Activated CD8-positive, alpha-beta memory T cell treated with anti-CD3 and anti-CD28 coated beads for 48 hours (primary cell): ENCODE data around the gene C5AR2.
A peak's percentile ranks its signal among the peaks of the same experiment; 100 is the strongest.
"Not testable (repeated sequence)": the region's sequence is repeated elsewhere in the genome, so short reads cannot be mapped to it uniquely, and the experiment has no call there.

ENCODE experiments used
- DNase-seq, 3 experiments: peaks; one replicate each; pipeline ENCODE4 v3.0.0-alpha.2; 2020; ENCODE audit warnings: low read depth in 2 of 3, low spot score in 2 of 3

The C5AR2 gene

DNA sequence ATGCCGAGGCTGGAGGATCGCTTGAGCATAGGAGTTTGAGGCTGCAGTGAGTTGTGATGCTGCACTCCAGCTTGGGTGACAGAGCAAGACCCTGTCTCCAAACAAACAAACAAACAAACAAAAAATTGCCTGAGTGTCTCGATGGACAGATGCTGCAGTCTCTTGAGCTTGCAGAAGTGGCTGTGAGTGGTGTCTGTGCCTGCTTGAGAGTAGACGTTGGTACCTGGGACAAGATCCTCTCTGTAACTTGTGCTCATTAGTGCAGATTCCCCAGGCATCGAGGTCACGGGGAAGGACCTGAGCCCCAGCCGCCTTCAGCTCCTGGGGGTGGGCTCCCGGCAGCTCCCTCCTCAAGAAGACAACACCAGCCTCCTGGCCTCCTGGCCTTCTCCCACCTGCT lies 8.6 kb upstream of the C5AR2 start:
- no peak for DNase-seq

DNA sequence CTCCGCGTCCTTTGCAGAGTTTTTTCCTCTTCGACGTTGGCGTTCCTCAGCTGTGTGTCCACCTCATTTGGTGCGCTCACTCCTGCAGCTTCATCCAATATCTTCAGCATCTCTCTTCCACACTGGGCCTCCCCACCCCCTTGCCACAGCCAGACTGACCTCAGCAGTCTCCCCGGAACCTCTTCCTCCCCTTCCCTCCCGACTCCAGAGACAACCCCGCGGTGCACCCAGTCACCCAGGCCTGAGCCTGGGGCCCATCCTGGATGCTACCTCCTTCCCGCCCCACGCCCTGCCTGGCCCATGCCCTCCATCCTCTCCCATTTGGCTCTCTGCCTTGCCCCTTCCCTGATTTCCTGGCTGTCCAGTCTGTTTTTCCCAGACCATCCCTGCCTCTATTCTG lies 8.1 kb upstream of the C5AR2 start:
- DNase-seq = no peak

DNA sequence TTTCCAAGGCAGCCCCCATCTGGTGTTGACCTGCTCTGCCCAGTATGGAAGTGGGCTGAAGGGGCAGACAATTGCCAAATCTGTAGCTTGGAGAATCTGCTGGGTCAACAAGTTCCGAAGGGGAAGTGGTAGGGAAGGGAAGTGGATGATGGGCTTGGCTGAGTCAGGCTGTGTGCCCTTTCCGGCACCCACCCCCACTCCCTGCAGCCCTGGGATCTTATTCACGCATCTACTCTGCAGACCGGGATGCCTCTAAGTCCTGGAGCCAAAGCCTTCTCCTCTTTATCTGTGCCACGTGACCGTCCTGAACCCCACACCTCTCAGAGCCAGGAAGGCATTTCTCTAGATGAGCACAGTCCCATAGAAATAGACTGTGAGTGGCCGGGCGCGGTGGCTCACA lies 7.5 kb upstream of the C5AR2 start:
- DNase-seq = no peak

DNA sequence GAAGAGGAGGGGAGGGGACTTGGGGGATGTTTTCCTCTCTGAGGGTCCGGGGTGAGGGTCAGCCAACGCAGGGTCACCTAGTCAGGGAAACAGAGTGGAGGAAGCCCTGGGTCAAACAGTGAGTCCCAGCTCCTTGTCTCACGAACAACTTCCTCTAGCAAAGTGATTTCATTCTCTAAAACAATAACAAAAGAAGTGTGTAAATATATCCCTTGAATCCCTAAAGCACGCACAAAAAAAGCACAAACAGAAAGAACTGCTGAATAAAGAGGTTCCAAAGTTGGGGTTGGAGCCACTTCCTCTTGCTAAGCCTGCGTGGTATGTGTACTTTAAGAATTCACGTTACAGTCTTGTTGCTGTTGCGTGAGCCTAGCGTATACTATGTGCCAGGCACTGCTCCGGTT lies 1.5 kb upstream of the C5AR2 start:
- DNase-seq = no peak

DNA sequence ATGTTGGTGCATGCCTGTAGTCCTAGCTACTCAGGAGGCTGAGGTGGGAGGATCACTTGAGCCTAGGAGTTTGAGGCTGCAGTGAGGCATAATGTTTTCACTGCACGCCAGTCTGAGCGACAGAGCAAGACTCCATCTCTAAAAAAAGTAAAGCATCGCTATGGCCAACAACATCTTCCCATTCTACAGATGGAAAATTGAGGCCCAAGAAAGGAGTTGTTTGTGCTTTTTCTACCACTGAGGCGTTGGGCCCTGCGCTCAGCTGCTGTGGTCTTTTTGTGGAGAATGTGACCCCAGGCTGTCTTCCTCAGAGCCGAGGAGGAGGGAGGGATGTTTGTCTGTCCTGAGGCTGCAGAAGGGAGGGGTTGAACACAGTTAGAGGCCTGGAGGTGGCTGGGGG lies 485 bp upstream of the C5AR2 start:
- no peak for DNase-seq

DNA sequence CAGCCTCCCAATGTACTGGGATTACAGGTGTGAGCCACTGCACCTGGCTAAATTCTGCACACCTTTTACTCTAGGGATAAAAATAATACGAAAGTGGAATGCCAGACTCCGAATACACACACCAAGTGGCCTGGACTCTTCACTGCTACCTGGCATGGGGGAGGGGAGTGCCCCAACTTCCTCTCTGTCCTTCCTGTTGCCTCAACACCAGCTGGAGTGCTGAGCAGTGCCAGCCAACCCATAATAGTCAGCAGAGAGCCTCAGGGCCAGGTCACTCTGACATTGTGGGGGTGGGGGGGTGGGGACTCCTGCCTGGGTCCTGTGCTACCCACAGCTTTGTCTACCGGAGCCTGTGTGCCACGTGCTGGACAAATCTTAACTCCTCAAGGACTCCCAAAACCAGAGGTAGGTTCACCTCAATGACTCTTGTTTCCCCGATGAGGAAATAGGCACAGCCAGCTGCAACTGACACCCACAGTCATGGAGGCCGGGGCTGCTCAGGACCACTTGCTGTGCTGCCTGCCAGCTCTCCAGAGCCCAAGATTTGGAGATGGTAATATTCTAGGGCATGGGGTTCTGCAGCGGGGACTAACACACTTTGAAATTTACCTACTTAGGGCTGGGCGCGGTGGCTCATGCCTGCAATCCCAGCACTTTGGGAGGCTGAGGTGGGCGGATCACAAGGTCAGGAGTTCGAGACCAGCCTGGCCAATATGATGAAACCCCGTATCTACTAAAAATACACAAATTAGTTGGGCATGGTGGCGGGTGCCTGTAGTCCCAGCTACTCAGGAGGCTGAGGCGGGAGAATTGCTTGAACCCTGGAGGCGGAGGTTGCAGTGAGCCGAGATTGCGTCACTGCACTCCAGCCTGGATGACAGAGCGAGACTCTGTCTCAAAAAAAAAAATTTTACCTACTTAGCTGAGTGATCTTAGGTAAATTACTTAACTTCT lies 5.1 kb downstream of the C5AR2 start:
- not testable (repeated sequence) for DNase-seq

DNA sequence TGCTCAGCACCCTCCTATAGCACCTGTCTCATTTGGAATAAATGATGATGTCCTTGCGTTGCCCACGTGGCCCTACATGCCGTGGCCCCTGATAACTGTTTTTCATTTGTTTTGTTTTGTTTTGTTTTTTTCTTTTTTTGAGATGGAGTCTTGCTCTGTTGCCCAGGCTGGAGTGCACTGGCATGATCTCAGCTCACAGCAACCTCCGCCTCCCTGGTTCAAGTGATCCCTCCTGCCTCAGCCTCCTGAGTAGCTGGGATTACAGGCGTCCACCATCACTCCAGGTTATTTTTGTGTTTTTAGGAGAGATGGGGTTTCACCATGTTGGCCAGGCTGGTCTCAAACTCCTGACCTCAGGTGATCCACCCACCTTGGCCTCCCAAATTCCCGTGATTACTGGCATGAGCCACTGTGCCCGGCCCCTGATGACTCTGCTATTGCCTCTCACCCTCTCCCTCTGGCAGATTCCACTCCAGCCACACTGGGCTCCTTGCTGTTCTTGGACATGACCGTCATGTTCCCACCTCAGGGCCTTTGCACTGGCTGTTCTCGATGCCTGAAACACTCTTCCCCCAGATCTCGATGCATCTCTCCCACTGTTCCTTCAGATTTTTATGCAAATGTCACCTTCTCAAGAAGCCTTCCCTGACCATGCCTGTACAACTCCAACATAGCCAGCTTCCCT lies 7.4 kb downstream of the C5AR2 start:
- no peak for DNase-seq

DNA sequence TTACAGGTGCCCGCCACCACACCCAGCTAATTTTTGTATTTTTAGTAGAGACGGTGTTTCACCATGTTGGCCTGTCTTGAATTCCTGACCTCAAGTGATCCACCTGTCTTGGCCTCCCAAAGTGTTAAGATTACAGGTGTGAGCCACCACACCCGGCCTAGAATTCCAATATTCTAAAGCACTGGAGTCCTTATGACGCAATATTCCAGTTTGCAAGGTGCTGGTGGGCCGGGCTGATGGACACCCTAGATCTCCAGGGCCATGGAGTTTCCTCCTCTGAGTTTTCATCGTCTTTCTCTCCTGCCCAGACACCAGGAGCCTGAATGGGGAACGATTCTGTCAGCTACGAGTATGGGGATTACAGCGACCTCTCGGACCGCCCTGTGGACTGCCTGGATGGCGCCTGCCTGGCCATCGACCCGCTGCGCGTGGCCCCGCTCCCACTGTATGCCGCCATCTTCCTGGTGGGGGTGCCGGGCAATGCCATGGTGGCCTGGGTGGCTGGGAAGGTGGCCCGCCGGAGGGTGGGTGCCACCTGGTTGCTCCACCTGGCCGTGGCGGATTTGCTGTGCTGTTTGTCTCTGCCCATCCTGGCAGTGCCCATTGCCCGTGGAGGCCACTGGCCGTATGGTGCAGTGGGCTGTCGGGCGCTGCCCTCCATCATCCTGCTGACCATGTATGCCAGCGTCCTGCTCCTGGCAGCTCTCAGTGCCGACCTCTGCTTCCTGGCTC lies 8.7 kb downstream of the C5AR2 start:
- no peak for DNase-seq

DNA sequence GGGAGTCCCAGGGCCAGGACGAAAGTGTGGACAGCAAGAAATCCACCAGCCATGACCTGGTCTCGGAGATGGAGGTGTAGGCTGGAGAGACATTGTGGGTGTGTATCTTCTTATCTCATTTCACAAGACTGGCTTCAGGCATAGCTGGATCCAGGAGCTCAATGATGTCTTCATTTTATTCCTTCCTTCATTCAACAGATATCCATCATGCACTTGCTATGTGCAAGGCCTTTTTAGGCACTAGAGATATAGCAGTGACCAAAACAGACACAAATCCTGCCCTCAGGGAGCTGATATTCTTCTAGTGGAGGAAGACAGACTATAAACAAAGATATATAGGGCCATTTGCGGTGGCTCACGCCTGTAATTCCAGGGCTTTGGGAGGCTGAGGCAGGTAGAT lies 9.8 kb downstream of the C5AR2 start:
- no peak for DNase-seq

DNA sequence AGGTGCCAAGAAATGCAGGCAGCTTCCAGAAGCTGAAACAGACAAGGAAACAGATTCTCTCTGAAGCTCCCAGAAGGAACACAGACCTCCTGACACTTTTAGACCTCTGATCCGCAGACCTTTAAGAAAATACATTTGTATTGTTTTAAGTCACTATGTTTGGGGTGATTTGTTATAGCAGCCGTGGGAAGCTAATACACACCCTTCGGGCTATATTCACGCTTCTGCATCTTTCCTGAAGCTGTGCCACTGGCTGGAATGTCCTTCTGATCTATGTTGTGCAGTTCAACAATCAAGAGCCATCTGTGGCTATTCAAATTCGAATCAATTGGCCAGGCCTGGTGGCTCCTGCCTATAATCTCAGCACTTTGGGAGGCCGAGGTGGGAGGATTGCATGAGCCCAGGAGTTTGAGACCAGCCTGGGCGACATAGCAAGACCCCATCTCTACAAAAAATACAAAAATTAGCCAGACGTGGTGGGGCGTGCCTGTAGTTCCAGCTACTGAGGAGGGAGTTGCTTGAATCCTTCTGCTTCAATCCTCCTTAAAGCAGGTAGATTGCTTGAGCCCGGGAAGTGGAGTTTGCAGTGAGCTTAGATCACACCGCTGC lies 11.3 kb downstream of the C5AR2 start:
- DNase-seq = no peak

DNA sequence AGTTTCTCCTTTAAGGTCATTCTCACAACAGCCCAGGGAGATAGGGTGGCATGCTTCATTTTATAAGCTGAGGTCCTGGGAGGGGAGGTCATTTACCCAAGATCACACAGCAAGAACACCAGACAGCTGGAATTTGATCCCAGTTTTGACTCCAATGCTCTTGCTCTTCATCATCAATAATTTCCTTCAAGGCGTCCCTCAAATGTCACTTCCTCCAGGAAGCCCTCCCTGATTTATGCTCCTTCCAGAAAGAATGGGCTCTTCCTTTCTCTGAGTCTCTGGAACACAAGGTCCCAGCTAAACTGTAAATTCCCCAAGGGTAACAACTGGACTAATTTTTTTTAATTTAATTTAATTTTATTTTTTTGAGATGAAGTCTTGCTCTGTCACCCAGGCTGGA lies 12.4 kb downstream of the C5AR2 start:
- DNase-seq = no peak

DNA sequence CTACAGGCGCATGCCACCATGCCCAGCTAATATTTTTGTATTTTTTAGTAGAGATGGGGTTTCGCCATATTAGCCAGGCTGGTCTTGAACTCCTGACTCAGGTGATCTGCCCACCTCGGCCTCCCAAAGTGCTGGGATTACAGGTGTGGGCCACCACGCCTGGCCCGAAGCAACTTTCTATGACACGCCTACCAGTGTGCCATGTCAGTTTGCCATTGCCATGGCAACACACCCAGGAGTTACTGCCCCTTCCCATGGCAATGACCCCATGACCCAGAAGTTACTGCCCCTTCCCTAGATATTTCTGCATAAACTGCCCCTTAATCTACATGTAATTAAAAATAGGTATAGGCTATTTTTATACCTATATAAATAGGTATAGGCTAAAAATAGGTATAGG lies 14.0 kb downstream of the C5AR2 start:
- not testable (repeated sequence) for DNase-seq

DNA sequence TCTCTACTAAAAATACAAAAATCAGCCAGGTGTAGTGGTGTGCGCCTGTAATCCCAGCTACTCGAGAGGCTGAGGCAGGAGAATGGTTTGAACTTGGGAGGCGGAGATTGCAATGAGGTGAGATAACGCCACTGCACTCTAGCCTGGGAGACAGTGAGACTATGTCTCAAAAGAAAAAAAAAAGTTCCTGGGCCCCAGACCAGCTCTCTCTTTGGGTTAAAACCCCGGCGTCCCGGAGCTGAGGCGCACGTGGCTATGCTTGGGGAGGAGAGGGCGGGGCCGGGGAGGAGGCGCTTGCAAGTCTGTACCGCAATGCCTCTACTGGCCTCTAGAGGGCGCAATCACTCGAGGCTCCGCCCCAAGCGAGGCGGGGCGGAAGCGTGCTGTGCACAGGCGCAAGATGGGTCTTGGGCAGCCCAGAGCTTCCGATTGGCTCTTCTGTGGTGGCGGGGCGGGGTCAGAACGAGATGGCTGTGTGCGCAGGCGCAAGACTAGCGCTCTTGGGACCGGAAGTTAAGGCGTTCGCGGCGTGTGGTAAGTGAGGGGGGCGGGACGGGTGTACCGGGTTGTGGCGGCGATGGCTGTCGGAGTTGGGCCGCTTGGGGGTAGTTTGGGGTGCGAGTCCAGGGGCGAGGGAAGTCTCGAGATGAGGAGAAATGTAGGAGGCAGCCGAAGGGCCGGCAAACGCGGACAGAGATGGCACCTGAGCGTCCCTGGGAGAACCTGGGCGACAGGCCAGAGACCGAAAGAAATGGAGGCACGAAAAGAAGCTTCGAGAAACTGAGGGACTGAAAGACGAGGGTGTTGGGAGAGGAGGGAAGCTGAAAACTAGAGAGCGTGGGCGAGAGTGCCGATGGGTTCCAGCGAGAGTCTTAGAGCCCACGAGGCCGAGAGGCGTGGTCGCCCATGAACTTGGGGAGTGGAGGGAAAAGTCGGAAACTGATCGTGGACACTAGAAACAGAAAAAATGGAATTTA lies 17.1 kb downstream of the C5AR2 start, which contains the start of gene DHX34:
DHX34 (plus strand) TSS at position 497 of the 977 bp plus-strand sequence. CDS start 3,716 bp downstream, outside the sequence.
- peak; percentile 95 to 98 (median 98) for DNase-seq

DNA sequence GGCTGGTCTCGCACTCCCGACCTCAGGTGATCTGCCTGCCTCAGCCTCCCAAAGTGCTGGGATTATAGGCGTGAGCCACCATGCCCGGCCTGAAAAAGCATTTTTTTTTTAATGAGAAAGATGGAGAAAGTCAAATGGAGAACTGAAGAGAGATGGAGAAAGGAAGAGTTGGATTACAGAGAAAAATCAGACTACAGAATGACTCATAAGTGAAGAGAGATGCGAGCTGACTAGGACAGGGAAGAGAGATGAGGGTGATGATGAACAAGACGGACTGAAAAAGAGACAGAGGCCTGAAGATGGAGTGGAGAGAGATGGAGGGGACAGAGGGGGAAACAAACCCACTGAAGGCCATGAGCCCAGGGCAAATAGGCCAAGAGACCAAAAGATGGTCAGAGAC lies 18.7 kb downstream of the C5AR2 start:
- no peak for DNase-seq

DNA sequence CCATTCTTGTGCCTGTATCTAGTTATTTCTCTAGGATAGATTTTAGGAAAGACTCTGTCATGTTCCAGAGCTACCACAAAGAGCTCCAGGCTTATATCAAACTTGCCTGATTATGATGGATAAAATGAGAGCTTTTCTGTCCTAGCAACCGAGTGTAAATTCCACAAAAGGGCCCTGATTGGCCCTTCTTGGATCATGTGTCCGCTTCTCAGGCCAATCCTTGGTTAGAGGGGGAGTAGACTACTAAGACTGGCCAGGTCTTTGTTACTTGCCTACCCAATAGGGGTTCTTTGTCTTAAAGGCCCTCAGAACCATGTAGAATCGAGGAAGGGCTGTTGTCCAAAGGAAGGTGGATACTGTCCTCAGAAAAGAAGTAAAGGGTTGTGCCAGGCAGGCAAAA lies 19.6 kb downstream of the C5AR2 start:
- no peak for DNase-seq

DNA sequence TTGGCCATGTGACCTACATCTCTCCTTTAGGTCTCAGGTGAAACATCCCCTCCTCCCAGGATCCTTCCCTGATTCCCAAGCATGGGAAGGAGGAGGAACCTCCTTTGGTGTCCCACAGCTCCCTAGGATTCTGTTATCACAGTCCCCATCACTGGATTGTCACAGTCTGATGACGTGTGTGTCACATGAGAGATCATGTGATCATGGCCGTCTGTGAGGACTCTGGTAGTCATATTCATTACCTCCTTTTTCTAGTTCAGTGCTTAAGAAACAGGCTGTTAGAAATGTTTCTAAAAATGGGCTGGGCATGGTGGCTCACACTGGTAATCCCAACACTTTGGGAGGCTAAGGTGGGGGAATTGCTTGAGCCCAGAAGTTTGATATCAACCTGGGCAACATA lies 20.1 kb downstream of the C5AR2 start:
- no peak for DNase-seq

DNA sequence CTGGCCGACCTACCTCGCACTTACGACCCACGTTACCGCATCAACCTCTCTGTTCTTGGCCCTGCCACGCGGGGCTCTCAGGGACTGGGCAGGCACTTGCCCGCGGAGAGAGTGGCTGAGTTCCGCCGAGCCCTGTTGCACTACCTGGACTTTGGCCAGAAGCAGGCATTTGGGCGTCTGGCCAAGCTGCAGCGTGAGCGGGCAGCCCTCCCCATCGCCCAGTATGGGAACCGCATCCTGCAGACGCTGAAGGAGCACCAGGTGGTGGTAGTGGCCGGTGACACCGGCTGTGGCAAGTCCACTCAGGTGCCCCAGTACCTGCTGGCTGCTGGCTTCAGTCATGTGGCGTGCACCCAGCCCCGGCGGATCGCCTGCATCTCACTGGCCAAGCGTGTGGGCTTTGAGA lies 21.3 kb downstream of the C5AR2 start:
- DNase-seq = no peak

DNA sequence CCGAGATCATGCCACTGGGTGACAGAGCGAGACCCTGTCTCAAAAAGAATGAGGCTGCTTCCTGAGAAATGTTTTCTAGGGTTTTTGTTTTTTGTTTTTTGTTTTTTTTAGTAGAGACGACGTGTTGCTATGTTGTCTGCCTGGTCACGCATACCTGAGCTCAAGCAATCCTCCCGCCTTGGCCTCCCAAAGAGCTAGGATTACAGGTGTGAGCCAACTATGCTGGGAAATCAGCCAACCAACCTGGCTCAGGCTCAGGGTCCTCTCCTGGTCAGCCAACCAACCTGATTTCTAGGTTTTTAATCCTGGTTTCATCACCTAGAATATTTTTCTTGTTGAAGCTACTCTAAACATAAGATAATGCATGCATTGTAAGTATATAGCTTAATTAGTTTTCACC lies 24.9 kb downstream of the C5AR2 start:
- DNase-seq = no peak

DNA sequence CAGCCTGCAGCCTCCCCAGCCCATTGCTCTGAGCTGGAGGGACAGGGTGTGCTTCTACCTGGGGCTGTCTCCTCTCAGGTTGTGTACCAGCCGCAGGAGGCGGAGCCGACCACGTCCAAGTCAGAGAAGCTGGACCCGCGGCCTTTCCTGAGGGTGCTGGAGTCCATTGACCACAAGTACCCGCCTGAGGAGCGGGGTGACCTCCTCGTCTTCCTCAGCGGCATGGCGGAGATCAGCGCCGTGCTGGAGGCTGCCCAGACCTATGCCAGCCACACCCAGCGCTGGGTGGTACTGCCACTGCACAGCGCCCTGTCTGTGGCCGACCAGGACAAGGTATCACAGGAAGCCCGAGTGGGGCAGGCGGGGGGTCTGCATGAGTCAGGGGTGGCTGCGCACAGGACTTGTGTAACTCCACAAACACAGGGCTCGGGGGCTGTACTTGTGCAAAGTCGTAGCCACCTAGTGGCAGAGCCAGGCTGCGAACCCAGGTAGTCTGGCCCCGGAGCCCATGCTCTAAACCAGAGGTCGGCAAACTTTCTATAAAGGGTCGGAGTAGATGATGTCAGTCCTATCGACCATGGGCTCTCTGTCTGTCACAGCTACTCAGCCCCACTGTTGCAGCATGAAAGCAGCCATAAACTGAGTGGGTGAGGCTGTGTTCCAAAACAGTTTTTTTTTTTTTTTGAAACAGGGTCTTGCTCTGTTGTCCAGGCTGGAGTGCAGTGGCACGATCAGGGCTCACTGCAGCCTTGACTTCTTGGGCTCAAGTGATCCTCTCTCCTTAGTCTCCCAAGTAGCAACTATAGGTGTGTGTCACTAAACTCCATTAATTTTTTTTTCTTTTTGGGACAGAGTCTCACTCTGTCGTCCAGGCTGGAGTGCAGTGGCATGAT lies 26.1 kb downstream of the C5AR2 start:
- DNase-seq = no peak
